Trophoblast cell (in vitro differentiated cells and primary cell): ENCODE results near the gene HOXD11.

Experiments used
- DNase-seq, 2 donors: peaks; one replicate each; pipeline ENCODE4 v3.0.0-alpha.2; 2016
- H2AFZ ChIP-seq: 2 replicates; pipeline ENCODE4 v1.6.1; 2013; ENCODE audit warnings: low read length, moderate library complexity, mild to moderate bottlenecking; ENCODE audit not compliant: insufficient read depth, poor library complexity
- H2AK5ac ChIP-seq: 2 replicates; pipeline ENCODE4 v1.6.1; 2013; ENCODE audit warnings: mild to moderate bottlenecking, low read length
- H2BK120ac ChIP-seq: 2 replicates; pipeline ENCODE4 v1.6.1; 2013; ENCODE audit warnings: low read length, mild to moderate bottlenecking, moderate library complexity; ENCODE audit not compliant: insufficient read depth, poor library complexity
- H2BK12ac ChIP-seq: 2 replicates; pipeline ENCODE4 v1.6.1; 2013; ENCODE audit warnings: mild to moderate bottlenecking, low read length, moderate library complexity
- H2BK5ac ChIP-seq: 2 replicates; pipeline ENCODE4 v1.6.1; 2013; ENCODE audit warnings: low read length, low read depth, moderate library complexity, mild to moderate bottlenecking; ENCODE audit not compliant: poor library complexity
- H3K14ac ChIP-seq: 2 replicates; pipeline ENCODE4 v1.6.1; 2013; ENCODE audit warnings: mild to moderate bottlenecking, low read length
- H3K18ac ChIP-seq: 2 replicates; pipeline ENCODE4 v1.6.1; 2013; ENCODE audit warnings: mild to moderate bottlenecking, low read length
- H3K23ac ChIP-seq: 2 replicates; pipeline ENCODE4 v1.6.1; 2013; ENCODE audit warnings: low read length
- H3K27ac ChIP-seq: 2 replicates; pipeline ENCODE4 v1.5.1; 2013; ENCODE audit warnings: low read depth, mild to moderate bottlenecking, inconsistent platforms, low read length, moderate library complexity
- H3K27me3 ChIP-seq: 2 replicates; pipeline ENCODE4 v1.6.1; 2013; ENCODE audit warnings: inconsistent platforms, mild to moderate bottlenecking, low read length, moderate library complexity; ENCODE audit not compliant: insufficient read depth
- H3K36me3 ChIP-seq, 2 experiments: 1 replicate in 1 of 2; 2 replicates in 1 of 2; pipeline ENCODE4 v1.6.1; 2013; ENCODE audit warnings: low read length in 2 of 2, mild to moderate bottlenecking in 2 of 2, moderate library complexity in 1 of 2; ENCODE audit not compliant: insufficient read depth in 2 of 2, control insufficient read depth in 1 of 2
- H3K4ac ChIP-seq: 2 replicates; pipeline ENCODE4 v1.6.1; 2013; ENCODE audit warnings: low read depth, mild to moderate bottlenecking, low read length, moderate library complexity
- H3K4me1 ChIP-seq, 2 experiments: 1 replicate in 1 of 2; 2 replicates in 1 of 2; pipeline ENCODE4 v1.6.1; 2013; ENCODE audit warnings: low read length in 2 of 2, mild to moderate bottlenecking in 2 of 2, moderate library complexity in 1 of 2; ENCODE audit not compliant: insufficient read depth in 2 of 2, control insufficient read depth in 1 of 2
- H3K4me2 ChIP-seq: 2 replicates; pipeline ENCODE4 v1.6.1; 2013; ENCODE audit warnings: inconsistent platforms, mild to moderate bottlenecking, low read length, moderate library complexity
- H3K4me3 ChIP-seq: 2 replicates; pipeline ENCODE4 v1.5.1; 2013; ENCODE audit warnings: mild to moderate bottlenecking, low read depth, low read length, inconsistent platforms
- H3K79me1 ChIP-seq: one replicate; pipeline ENCODE4 v1.6.1; 2013; ENCODE audit warnings: low read length
- H3K79me2 ChIP-seq: 2 replicates; pipeline ENCODE4 v1.6.1; 2013; ENCODE audit warnings: low read length, mild to moderate bottlenecking; ENCODE audit not compliant: control insufficient read depth, insufficient read depth, poor library complexity
- H3K9ac ChIP-seq: 2 replicates; pipeline ENCODE4 v1.6.1; 2013; ENCODE audit warnings: mild to moderate bottlenecking, low read length
- H3K9me3 ChIP-seq: 2 replicates; pipeline ENCODE4 v1.6.1; 2013; ENCODE audit warnings: low read depth, mild to moderate bottlenecking, control low read depth, inconsistent platforms, low read length; ENCODE audit not compliant: insufficient read depth
- H4K12ac ChIP-seq: 2 replicates; pipeline ENCODE4 v1.6.1; 2013; ENCODE audit warnings: low read depth, mild to moderate bottlenecking, low read length, moderate library complexity
- H4K8ac ChIP-seq: 2 replicates; pipeline ENCODE4 v1.6.1; 2013; ENCODE audit warnings: low read depth, mild to moderate bottlenecking, low read length, moderate library complexity
- H4K91ac ChIP-seq: one replicate; pipeline ENCODE4 v1.6.1; 2013; ENCODE audit warnings: low read depth, mild to moderate bottlenecking, low read length, moderate library complexity
- WGBS: extraction: QIAGEN DNeasy Blood & Tissue Kit; methylation state at CpG from one replicate; pipeline ENCODE4 v1.1.7; 2013; ENCODE audit warnings: missing lambda C conversion rate; ENCODE audit not compliant: insufficient read length, insufficient coverage; ENCODE audit errors: extremely low coverage; 5-methylcytosine and 5-hydroxymethylcytosine counted together

Gene HOXD11

GRCh38 chr2:176114930-176115625, 8.0 kb downstream of the HOXD11 start:
- WGBS, result no CpG with 5 or more reads among the region's 16 CpGs
- H2AFZ ChIP-seq, result no peak overlapping the region
- H3K4me1 ChIP-seq, result no peaks in the 10 kb centered on the region

GRCh38 chr2:176115883-176116813, 9.1 kb downstream of the HOXD11 start, which contains the start of gene HOXD10:
Gene HOXD10, plus strand, starts transcription at chr2:176116778. Its CDS starts 56 bp downstream, at chr2:176116834.
- H3K4me1 ChIP-seq, result no peaks in the 10 kb centered on the region
- peak in 1 of 2 donors; percentile 30 for DNase-seq
- H3K4ac ChIP-seq, result no peak within 1 kb of the TSS
- no peak within 1 kb of the TSS for H2AK5ac ChIP-seq
- H3K18ac ChIP-seq, result no peak within 1 kb of the TSS
- H3K14ac ChIP-seq, result no peak within 1 kb of the TSS
- no peak within 1 kb of the TSS for H3K9ac ChIP-seq
- H3K27me3 ChIP-seq, result peaks cover 84% of the 10 kb centered on the region
- H2BK120ac ChIP-seq, result no peak within 1 kb of the TSS
- no CpG with 5 or more reads among the region's 66 CpGs for WGBS
- no peaks in the 10 kb centered on the region for H3K79me1 ChIP-seq
- no peak within 1 kb of the TSS for H2BK12ac ChIP-seq
- no peak within 1 kb of the TSS for H4K12ac ChIP-seq
- no peak within 1 kb of the TSS for H4K8ac ChIP-seq
- no peaks in the 10 kb centered on the region for H3K79me2 ChIP-seq
- H2BK5ac ChIP-seq, result no peak within 1 kb of the TSS
- no peak within 1 kb of the TSS for H2AFZ ChIP-seq
- peak within 1 kb of the TSS; percentile 42 for H3K4me2 ChIP-seq
- H4K91ac ChIP-seq, result no peak within 1 kb of the TSS
- no peak within 1 kb of the TSS for H3K23ac ChIP-seq
- peaks cover 24% of the 10 kb centered on the region for H3K9me3 ChIP-seq
- H3K4me3 ChIP-seq, result no peak within 1 kb of the TSS
- H3K27ac ChIP-seq, result no peak within 1 kb of the TSS
- H3K36me3 ChIP-seq, result no peaks in the 10 kb centered on the region

More at GRCh38 chr2:176114930-176115625, 8.0 kb downstream of the HOXD11 start:
- Histone ChIP-seq H2AK5ac (no peak overlapping the region), H4K8ac (no peak overlapping the region), H3K9me3 (peaks cover 24% of the 10 kb centered on the region), H3K27me3 (peaks cover 74% of the 10 kb centered on the region), H3K14ac (no peak overlapping the region), H3K4me2 (no peak overlapping the region), H3K36me3 (no peaks in the 10 kb centered on the region), H3K23ac (no peak overlapping the region), H3K4ac (no peak overlapping the region), H3K79me2 (no peaks in the 10 kb centered on the region), H3K18ac (no peak overlapping the region), H4K12ac (no peak overlapping the region), H3K9ac (no peak overlapping the region), H3K4me3 (no peak overlapping the region), H2BK12ac (no peak overlapping the region), H2BK120ac (no peak overlapping the region), H3K27ac (no peak overlapping the region), H2BK5ac (no peak overlapping the region), H4K91ac (no peak overlapping the region), H3K79me1 (no peaks in the 10 kb centered on the region)
- DNase-seq, result no peak

- Histone ChIP-seq H4K8ac (no peak overlapping the region), H3K36me3 (no peaks in the 10 kb centered on the region), H2AFZ (no peak overlapping the region), H3K4me1 (peaks cover 0 to 2% of the 10 kb centered on the region in 2 experiments), H3K14ac (no peak overlapping the region), H3K4ac (no peak overlapping the region), H2BK120ac (no peak overlapping the region), H2AK5ac (no peak overlapping the region), H2BK5ac (no peak overlapping the region), H3K4me3 (no peak overlapping the region), H3K27ac (no peak overlapping the region), H3K18ac (no peak overlapping the region), H3K23ac (no peak overlapping the region), H3K9ac (no peak overlapping the region), H3K27me3 (peaks cover 89% of the 10 kb centered on the region), H2BK12ac (no peak overlapping the region), H3K79me1 (no peaks in the 10 kb centered on the region), H4K91ac (no peak overlapping the region), H3K4me2 (no peak overlapping the region), H3K79me2 (no peaks in the 10 kb centered on the region), H4K12ac (no peak overlapping the region), H3K9me3 (peaks cover 23% of the 10 kb centered on the region)
- DNase-seq, result no peak
- no CpG with 5 or more reads among the region's 40 CpGs for WGBS
These were observed 10.2 kb downstream of the HOXD11 start for GRCh38 chr2:176117162-176117822.

GRCh38 chr2:176117823-176118371, 10.8 kb downstream of the HOXD11 start:
- Histone ChIP-seq H2BK120ac (no peak overlapping the region), H3K23ac (no peak overlapping the region), H3K4me2 (no peak overlapping the region), H3K4me1 (peaks cover 4 to 8% of the 10 kb centered on the region in 2 experiments), H4K12ac (no peak overlapping the region), H3K79me1 (no peaks in the 10 kb centered on the region), H3K14ac (no peak overlapping the region), H2AFZ (no peak overlapping the region), H4K8ac (no peak overlapping the region), H3K27me3 (peaks cover 89% of the 10 kb centered on the region), H3K79me2 (no peaks in the 10 kb centered on the region), H3K9ac (no peak overlapping the region), H2AK5ac (no peak overlapping the region), H2BK12ac (no peak overlapping the region), H3K18ac (no peak overlapping the region), H3K4me3 (no peak overlapping the region), H3K27ac (no peak overlapping the region), H4K91ac (no peak overlapping the region), H3K4ac (no peak overlapping the region), H3K9me3 (peaks cover 22% of the 10 kb centered on the region), H2BK5ac (no peak overlapping the region), H3K36me3 (no peaks in the 10 kb centered on the region)
- no CpG with 5 or more reads among the region's 11 CpGs for WGBS
- no peak for DNase-seq
